H9 (cell line): ENCODE results near the gene MCU. TPM values are rescaled to one million over a fixed set of nuclear protein-coding genes. Genes with fewer than 3 reads are reported as not detected.

Source experiments
- DNase-seq: peaks from one replicate; pipeline ENCODE4 v3.0.0-alpha.2; 2017
- H2AFZ ChIP-seq: one replicate; pipeline ENCODE4 v1.6.1; 2013; ENCODE audit warnings: mild to moderate bottlenecking, low read length, control low read depth, moderate library complexity
- H2AK5ac ChIP-seq: 2 replicates; pipeline ENCODE4 v1.6.1; 2013; ENCODE audit warnings: low read length, control low read depth, mixed read lengths; ENCODE audit not compliant: insufficient read length
- H2BK120ac ChIP-seq: one replicate; pipeline ENCODE4 v1.6.1; 2013; ENCODE audit warnings: low read depth, mild to moderate bottlenecking, low read length, control low read depth, inconsistent platforms; ENCODE audit not compliant: poor library complexity, severe bottlenecking
- H2BK12ac ChIP-seq: 2 replicates; pipeline ENCODE4 v1.6.1; 2013; ENCODE audit warnings: low read length, control low read depth, mixed read lengths, low read depth; ENCODE audit not compliant: insufficient read length
- H2BK15ac ChIP-seq: 2 replicates; pipeline ENCODE4 v1.6.1; 2013; ENCODE audit warnings: low read depth, low read length, control low read depth
- H2BK20ac ChIP-seq: one replicate; pipeline ENCODE4 v1.6.1; 2013; ENCODE audit warnings: low read depth, mild to moderate bottlenecking, low read length, control low read depth, inconsistent platforms; ENCODE audit not compliant: poor library complexity, severe bottlenecking
- H2BK5ac ChIP-seq: 2 replicates; pipeline ENCODE4 v1.6.1; 2013; ENCODE audit warnings: low read length, control low read depth, mixed read lengths; ENCODE audit not compliant: insufficient read length
- H3K14ac ChIP-seq: 2 replicates; pipeline ENCODE4 v1.6.1; 2013; ENCODE audit warnings: low read length, control low read depth; ENCODE audit not compliant: insufficient read depth
- H3K18ac ChIP-seq: 2 replicates; pipeline ENCODE4 v1.6.1; 2013; ENCODE audit warnings: low read depth, mild to moderate bottlenecking, mixed read lengths, low read length, control low read depth; ENCODE audit not compliant: insufficient read length
- H3K23ac ChIP-seq: 2 replicates; pipeline ENCODE4 v1.6.1; 2013; ENCODE audit warnings: low read length, control low read depth, mixed read lengths, low read depth; ENCODE audit not compliant: insufficient read length
- H3K23me2 ChIP-seq: 2 replicates; pipeline ENCODE4 v1.6.1; 2013; ENCODE audit warnings: low read depth, mild to moderate bottlenecking, mixed read lengths, low read length, control low read depth; ENCODE audit not compliant: insufficient read length, poor library complexity, severe bottlenecking
- H3K27ac ChIP-seq: 2 replicates; pipeline ENCODE4 v1.5.1; 2013; ENCODE audit warnings: low read length, control low read depth, mixed read lengths, low read depth; ENCODE audit not compliant: insufficient read length
- H3K27me3 ChIP-seq: 2 replicates; pipeline ENCODE4 v1.6.1; 2013; ENCODE audit warnings: low read length, control low read depth, inconsistent platforms; ENCODE audit not compliant: insufficient read depth
- H3K4ac ChIP-seq: 2 replicates; pipeline ENCODE4 v1.6.1; 2013; ENCODE audit warnings: low read depth, mild to moderate bottlenecking, control low read depth, inconsistent platforms, low read length, moderate library complexity
- H3K4me1 ChIP-seq: 2 replicates; pipeline ENCODE4 v1.6.1; 2013; ENCODE audit warnings: low read length, control low read depth, inconsistent platforms; ENCODE audit not compliant: insufficient read depth
- H3K4me2 ChIP-seq: 2 replicates; pipeline ENCODE4 v1.6.1; 2013; ENCODE audit warnings: low read length, control low read depth, mixed read lengths; ENCODE audit not compliant: insufficient read length, insufficient read depth
- H3K56ac ChIP-seq: 2 replicates; pipeline ENCODE4 v1.6.1; 2013; ENCODE audit warnings: low read depth, mild to moderate bottlenecking, mixed read lengths, low read length, control low read depth; ENCODE audit not compliant: insufficient read length
- H3K79me1 ChIP-seq: 2 replicates; pipeline ENCODE4 v1.6.1; 2013; ENCODE audit warnings: low read depth, mild to moderate bottlenecking, moderate library complexity, low read length, control low read depth, inconsistent platforms; ENCODE audit not compliant: insufficient read depth, poor library complexity, severe bottlenecking
- H3K79me2 ChIP-seq: 2 replicates; pipeline ENCODE4 v1.6.1; 2013; ENCODE audit warnings: low read length, control low read depth, inconsistent platforms; ENCODE audit not compliant: insufficient read depth
- H3K9ac ChIP-seq: 2 replicates; pipeline ENCODE4 v1.6.1; 2013; ENCODE audit warnings: low read length, control low read depth, mixed read lengths; ENCODE audit not compliant: insufficient read length; ENCODE audit errors: extremely low read depth
- H3K9me3 ChIP-seq: one replicate; pipeline ENCODE4 v1.6.1; 2013; ENCODE audit warnings: low read depth, low read length, inconsistent platforms; ENCODE audit not compliant: control insufficient read depth
- H3T11ph ChIP-seq: one replicate; pipeline ENCODE4 v1.6.1; 2013; ENCODE audit warnings: mild to moderate bottlenecking, low read length, control low read depth, inconsistent platforms
- H4K20me1 ChIP-seq: one replicate; pipeline ENCODE4 v1.6.1; 2013; ENCODE audit not compliant: control insufficient read depth, insufficient read length, insufficient read depth
- H4K5ac ChIP-seq: 2 replicates; pipeline ENCODE4 v1.6.1; 2013; ENCODE audit warnings: low read depth, mild to moderate bottlenecking, mixed read lengths, low read length, control low read depth; ENCODE audit not compliant: insufficient read length
- H4K8ac ChIP-seq: replicated peaks from 2 replicates; pipeline ENCODE4 v1.6.1; 2013; ENCODE audit warnings: low read length, control low read depth, mixed read lengths, low read depth; ENCODE audit not compliant: insufficient read length
- H4K91ac ChIP-seq: 2 replicates; pipeline ENCODE4 v1.6.1; 2013; ENCODE audit warnings: low read depth, mild to moderate bottlenecking, moderate library complexity, mixed read lengths, low read length, control low read depth; ENCODE audit not compliant: insufficient read length
- H3K27ac Mint-ChIP-seq, 3 experiments: 2 replicates in 2 of 3; 3 replicates in 1 of 3; pipeline ENCODE4 v1.8.0; 2020 to 2021; ENCODE audit warnings: mixed read lengths in 3 of 3, mild to moderate bottlenecking in 1 of 3, moderate library complexity in 1 of 3
- H3K27me3 Mint-ChIP-seq: 2 replicates; pipeline ENCODE4 v1.8.0; 2021; ENCODE audit warnings: low read depth, mild to moderate bottlenecking, moderate library complexity, mixed read lengths
- H3K36me3 Mint-ChIP-seq, 3 experiments: 2 replicates in 2 of 3; 3 replicates in 1 of 3; pipeline ENCODE4 v1.8.0; 2020 to 2021; ENCODE audit warnings: low read depth in 3 of 3, mixed read lengths in 3 of 3; ENCODE audit not compliant: insufficient read depth in 1 of 3
- H3K4me1 Mint-ChIP-seq, 2 experiments: 2 replicates each; pipeline ENCODE4 v1.8.0; 2020; ENCODE audit warnings: mixed read lengths in 2 of 2
- H3K4me3 Mint-ChIP-seq, 2 experiments: 2 replicates in 1 of 2; 3 replicates in 1 of 2; pipeline ENCODE4 v1.8.0; 2020 to 2021; ENCODE audit warnings: mild to moderate bottlenecking in 2 of 2, mixed read lengths in 2 of 2, moderate library complexity in 1 of 2
- H3K9me3 Mint-ChIP-seq, 2 experiments: 2 replicates in 1 of 2; 3 replicates in 1 of 2; pipeline ENCODE4 v1.8.0; 2020; ENCODE audit warnings: mild to moderate bottlenecking in 2 of 2, mixed read lengths in 2 of 2, moderate library complexity in 1 of 2
- CTCF ChIP-seq: fragments of 200-600 bp; sonication (generic); conservative IDR thresholded peaks from 3 replicates; pipeline ENCODE4 v1.8.0; 2021; ENCODE audit warnings: antibody characterized with exemption, mild to moderate bottlenecking
- WGBS: extraction: QIAGEN DNeasy Blood & Tissue Kit; methylation state at CpG from one replicate; pipeline ENCODE4 v1.1.7; 2013; ENCODE audit warnings: missing lambda C conversion rate, low lambda C conversion rate, mixed read lengths; ENCODE audit not compliant: insufficient read length; ENCODE audit errors: extremely low coverage; 5-methylcytosine and 5-hydroxymethylcytosine counted together
- total RNA-seq: library from RNA; stranded (reverse); gene quantifications from 2 replicates; pipeline ENCODE4 v1.2.1, GENCODE V29; 2021

The MCU gene
- total RNA-seq, 1 experiment from 2014 or later: 36.6 TPM

DNA sequence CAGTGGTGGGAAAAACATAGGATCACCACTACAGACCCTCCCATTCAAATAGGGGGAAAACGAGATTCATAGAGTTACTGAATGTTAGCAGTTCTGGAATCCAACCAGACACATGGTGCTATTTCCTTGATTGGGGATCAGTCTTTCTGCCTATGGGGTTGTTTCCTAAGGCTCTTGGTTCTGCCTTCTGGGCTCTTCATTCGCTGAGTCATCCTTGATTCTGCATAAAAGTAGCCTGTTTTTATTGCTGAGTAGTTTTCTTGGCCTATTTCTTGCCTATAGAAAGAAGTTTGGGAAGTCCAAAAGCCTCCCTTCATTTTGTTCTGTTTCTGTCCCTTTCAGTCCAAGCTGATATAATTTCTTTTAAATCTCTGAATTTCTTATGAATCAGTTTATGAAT is 102.3 kb downstream of the MCU start:
- Histone ChIP-seq H3K27me3 (no peaks in the 10 kb centered on the region), H2AFZ (no peak overlapping the region), H3K4me2 (no peak overlapping the region), H3K9ac (no peak overlapping the region), H4K91ac (no peak overlapping the region), H3K56ac (no peak overlapping the region), H4K8ac (no peak overlapping the region), H3K9me3 (no peaks in the 10 kb centered on the region), H3K18ac (no peak overlapping the region), H3K4me1 (peaks cover 9% of the 10 kb centered on the region; the same call in 1 of the 2 replicates), H2AK5ac (no peak overlapping the region), H4K20me1 (no peaks in the 10 kb centered on the region), H2BK12ac (no peak overlapping the region), H3K23ac (no peak overlapping the region), H2BK20ac (no peak overlapping the region), H3K79me2 (no peaks in the 10 kb centered on the region; the same call in 1 of the 2 replicates), H2BK120ac (no peak overlapping the region), H3K4ac (no peak overlapping the region), H4K5ac (peak overlapping the region; percentile 87), H3K79me1 (no peaks in the 10 kb centered on the region), H2BK5ac (no peak overlapping the region), H2BK15ac (no peak overlapping the region), H3T11ph (no peak overlapping the region), H3K27ac (peak overlapping the region; percentile 65), H3K14ac (no peak overlapping the region), H3K23me2 (no peaks in the 10 kb centered on the region)
- Mint-ChIP-seq H3K4me1 (peaks cover 44 to 55% of the 10 kb centered on the region in 2 experiments), H3K27me3 (no peaks in the 10 kb centered on the region), H3K9me3 (no peaks in the 10 kb centered on the region), H3K27ac (peak overlapping the region; percentile 81 to 92 (median 92)), H3K36me3 (peaks cover 0 to 5% (median 0%) of the 10 kb centered on the region in 3 experiments; a peak in 2 of 7 replicates), H3K4me3 (no peak overlapping the region)
- DNase-seq: no peak
- no peak for TF ChIP-seq CTCF
- no CpG with 5 or more reads among the region's 2 CpGs for WGBS
